IMR-90 (cell line): ENCODE data around the gene TMEM208. TPM values are rescaled to one million over a fixed set of nuclear protein-coding genes. Genes with fewer than 3 reads are reported as not detected.

ENCODE experiments used
- ATAC-seq: fragments of 200-7000 bp; cut with Tn5 transposase; 2 replicates; pipeline ENCODE4 v1.9.1; 2020; ENCODE audit warnings: low read depth, mild to moderate bottlenecking, moderate library complexity
- BruUV-seq: library from RNA; stranded (reverse); fragments of 400-500 nt; replicated peaks from 2 replicates; lab custom pipeline; 2021; lab: Mats Ljungman, UMichigan
- CTCF ChIA-PET: fragments of 300-600 bp; formaldehyde crosslinking; extraction: SDS; loops from one replicate; lab custom pipeline; 2021; ENCODE audit warnings: antibody characterized with exemption; lab: Yijun Ruan, JAX
- POLR2A ChIA-PET: fragments of 300-600 bp; sonication (Branson Sonifier 250); formaldehyde crosslinking; loops from one replicate; lab custom pipeline; 2022; ENCODE audit warnings: antibody characterized with exemption; ENCODE audit not compliant: unreplicated experiment; lab: Charles Lee
- DNase-seq: peaks from one replicate; pipeline ENCODE4 v3.0.0; 2013
- H2AFZ ChIP-seq: replicated peaks from 2 replicates; pipeline ENCODE3; 2013; ENCODE audit warnings: low read length, mild to moderate bottlenecking; ENCODE audit not compliant: poor library complexity
- H2AK5ac ChIP-seq: 2 replicates; pipeline ENCODE4 v1.6.1; 2013; ENCODE audit warnings: low read depth, low read length, inconsistent platforms
- H2AK9ac ChIP-seq: replicated peaks from 2 replicates; pipeline ENCODE3; 2013; ENCODE audit warnings: mild to moderate bottlenecking, low read depth, low read length, moderate library complexity; ENCODE audit not compliant: poor library complexity
- H2BK120ac ChIP-seq: 2 replicates; pipeline ENCODE4 v1.6.1; 2013; ENCODE audit warnings: low read depth, low read length, inconsistent platforms
- H2BK15ac ChIP-seq: 3 replicates; pipeline ENCODE4 v1.6.1; 2013; ENCODE audit warnings: low read depth, low read length, inconsistent platforms
- H2BK20ac ChIP-seq: 2 replicates; pipeline ENCODE4 v1.6.1; 2013; ENCODE audit warnings: low read depth, mild to moderate bottlenecking, inconsistent platforms, low read length, moderate library complexity
- H2BK5ac ChIP-seq: 2 replicates; pipeline ENCODE4 v1.6.1; 2013; ENCODE audit warnings: mild to moderate bottlenecking, low read depth, low read length, inconsistent platforms; ENCODE audit not compliant: poor library complexity, severe bottlenecking
- H3K14ac ChIP-seq: replicated peaks from 2 replicates; pipeline ENCODE4 v1.6.1; 2013; ENCODE audit warnings: low read depth, low read length, inconsistent platforms
- H3K18ac ChIP-seq: 2 replicates; pipeline ENCODE4 v1.6.1; 2013; ENCODE audit warnings: low read depth, low read length, control low read depth
- H3K23ac ChIP-seq: 2 replicates; pipeline ENCODE4 v1.6.1; 2013; ENCODE audit warnings: low read depth, low read length, inconsistent platforms
- H3K27ac ChIP-seq: 2 replicates; pipeline ENCODE4 v1.5.1; 2013; ENCODE audit warnings: mild to moderate bottlenecking, control low read depth, low read length; ENCODE audit not compliant: insufficient read depth
- H3K27me3 ChIP-seq: 2 replicates; pipeline ENCODE4 v1.6.1; 2013; ENCODE audit warnings: low read length; ENCODE audit not compliant: control insufficient read depth, insufficient read depth
- H3K36me3 ChIP-seq: 2 replicates; pipeline ENCODE4 v1.6.1; 2013; ENCODE audit warnings: low read length, mixed read lengths; ENCODE audit not compliant: control insufficient read depth, insufficient read depth
- H3K4ac ChIP-seq: 2 replicates; pipeline ENCODE4 v1.6.1; 2013; ENCODE audit warnings: low read depth, low read length, inconsistent platforms
- H3K4me1 ChIP-seq: 2 replicates; pipeline ENCODE4 v1.6.1; 2013; ENCODE audit warnings: low read length, mixed read lengths; ENCODE audit not compliant: control insufficient read depth, insufficient read depth
- H3K4me2 ChIP-seq: 2 replicates; pipeline ENCODE4 v1.6.1; 2013; ENCODE audit warnings: low read depth, mild to moderate bottlenecking, control low read depth, low read length, moderate library complexity
- H3K4me3 ChIP-seq: 2 replicates; pipeline ENCODE4 v1.5.1; 2013; ENCODE audit warnings: low read depth, mild to moderate bottlenecking, control low read depth, low read length, moderate library complexity; ENCODE audit not compliant: insufficient read depth
- H3K56ac ChIP-seq: 2 replicates; pipeline ENCODE4 v1.6.1; 2013; ENCODE audit warnings: low read length, inconsistent platforms; ENCODE audit not compliant: insufficient read depth; ENCODE audit errors: extremely low read depth
- H3K79me1 ChIP-seq, 2 experiments: 2 replicates each; pipeline ENCODE4 v1.6.1; 2013; ENCODE audit warnings: low read length in 2 of 2, inconsistent platforms in 1 of 2, low read depth in 1 of 2
- H3K9ac ChIP-seq: 2 replicates; pipeline ENCODE4 v1.6.1; 2013; ENCODE audit warnings: low read depth, low read length, control low read depth
- H3K9me1 ChIP-seq: 2 replicates; pipeline ENCODE4 v1.6.1; 2013; ENCODE audit warnings: low read length, inconsistent platforms; ENCODE audit not compliant: insufficient read depth
- H3K9me3 ChIP-seq: 2 replicates; pipeline ENCODE4 v1.6.1; 2013; ENCODE audit warnings: low read length; ENCODE audit not compliant: control insufficient read depth, insufficient read depth
- H4K20me1 ChIP-seq: 2 replicates; pipeline ENCODE4 v1.6.1; 2013; ENCODE audit warnings: low read length, inconsistent platforms; ENCODE audit not compliant: insufficient read depth
- H4K5ac ChIP-seq: 2 replicates; pipeline ENCODE4 v1.6.1; 2013; ENCODE audit warnings: mild to moderate bottlenecking, low read depth, low read length, control low read depth
- H4K8ac ChIP-seq, 2 experiments: 2 replicates each; pipeline ENCODE4 v1.6.1; 2013; ENCODE audit warnings: low read depth in 2 of 2, low read length in 2 of 2, control low read depth in 1 of 2, inconsistent platforms in 1 of 2
- H4K91ac ChIP-seq: 2 replicates; pipeline ENCODE4 v1.6.1; 2013; ENCODE audit warnings: low read depth, low read length, inconsistent platforms; ENCODE audit not compliant: insufficient read depth
- BHLHE40 ChIP-seq: fragments of 150-350 bp; IDR thresholded peaks from 2 replicates; pipeline ENCODE4 v1.6.1; 2016; ENCODE audit warnings: mild to moderate bottlenecking, low read depth, low read length
- CHD1 ChIP-seq: IDR thresholded peaks from 2 replicates; pipeline ENCODE4 v1.6.1; 2012; ENCODE audit warnings: low read depth, low read length, improper control_type of control experiment
- CTCF ChIP-seq: conservative IDR thresholded peaks from 2 replicates; pipeline ENCODE4 v1.5.1; 2012; ENCODE audit warnings: mild to moderate bottlenecking, low read depth, low read length, improper control_type of control experiment
- ELK1 ChIP-seq: fragments of 150-350 bp; IDR thresholded peaks from 2 replicates; pipeline ENCODE4 v1.6.1; 2016; ENCODE audit warnings: low read depth, mild to moderate bottlenecking, low read length, moderate library complexity, borderline replicate concordance
- MAFK ChIP-seq: IDR thresholded peaks from 2 replicates; pipeline ENCODE4 v1.6.1; 2012; ENCODE audit warnings: low read depth, low read length, improper control_type of control experiment
- MAZ ChIP-seq: IDR thresholded peaks from 2 replicates; pipeline ENCODE4 v1.6.1; 2012; ENCODE audit warnings: low read depth, mild to moderate bottlenecking, low read length, improper control_type of control experiment, moderate library complexity, borderline replicate concordance
- MXI1 ChIP-seq: IDR thresholded peaks from 2 replicates; pipeline ENCODE4 v1.6.1; 2012; ENCODE audit warnings: low read depth, mild to moderate bottlenecking, low read length, moderate library complexity, borderline replicate concordance
- NFE2L2 ChIP-seq: fragments of 150-350 bp; IDR thresholded peaks from 2 replicates; pipeline ENCODE4 v1.6.1; 2016; ENCODE audit warnings: low read depth, mild to moderate bottlenecking, low read length
- POLR2A ChIP-seq: IDR thresholded peaks from 2 replicates; pipeline ENCODE4 v1.6.1; 2012; ENCODE audit warnings: mild to moderate bottlenecking, low read depth, low read length
- RAD21 ChIP-seq: IDR thresholded peaks from 2 replicates; pipeline ENCODE4 v1.6.1; 2012; ENCODE audit warnings: low read length, improper control_type of control experiment
- RCOR1 ChIP-seq: IDR thresholded peaks from 2 replicates; pipeline ENCODE4 v1.6.1; 2012; ENCODE audit warnings: mild to moderate bottlenecking, low read length, improper control_type of control experiment; ENCODE audit not compliant: insufficient replicate concordance
- RFX5 ChIP-seq: IDR thresholded peaks from 2 replicates; pipeline ENCODE4 v1.8.0; 2012; ENCODE audit warnings: low read depth, mild to moderate bottlenecking, low read length, moderate library complexity
- SMC3 ChIP-seq: fragments of 150-350 bp; IDR thresholded peaks from 2 replicates; pipeline ENCODE4 v1.6.1; 2016; ENCODE audit warnings: low read depth, mild to moderate bottlenecking, antibody characterized with exemption, low read length, moderate library complexity
- WGBS, 2 experiments: methylation state at CpG; one replicate each; pipeline versions ENCODE4 v1.1.5 to v1.1.7; 2013; ENCODE audit warnings: missing lambda C conversion rate in 2 of 2; ENCODE audit not compliant: insufficient read length in 1 of 2; ENCODE audit errors: extremely low coverage in 2 of 2; 5-methylcytosine and 5-hydroxymethylcytosine counted together
- dilution Hi-C: fragments of 300-500 bp; cut with HindIII; formaldehyde crosslinking; loops from one replicate; pipeline ENCODE4 v1.14.3; 2018; ENCODE audit warnings: low sequenced_read_pairs; ENCODE audit not compliant: unreplicated experiment
- in situ Hi-C: fragments of 300-500 bp; cut with MboI; formaldehyde crosslinking; loops from 3 replicates; pipeline ENCODE4 v1.14.3; 2019; ENCODE audit warnings: low sequenced_read_pairs, inconsistent platforms, mixed read lengths
- intact Hi-C: fragments of 100-400 bp; cut with micrococcal nuclease; formaldehyde crosslinking; loops from 2 replicates; pipeline ENCODE4 v1.10.0; 2022
- polyA plus RNA-seq, 3 experiments: library from polyadenylated mRNA; depleted of rRNA; stranded (reverse); fragments of >200 nt; gene quantifications; 2 replicates each; pipeline ENCODE4 v1.2.3, GENCODE V29; 2012; ENCODE audit warnings: low replicate concordance in 1 of 3
- total RNA-seq: library from RNA; depleted of rRNA; stranded (reverse); fragments of >200 nt; gene quantifications from 2 replicates; pipeline ENCODE4 v1.2.3, GENCODE V29; 2012

TMEM208 gene
- total and polyA plus RNA-seq, 2 of the 4 experiments (the other 2 are of a cell fraction), result 65.6 to 66.5 TPM

- CTCF ChIA-PET, result interaction anchor here (1.1 kb wide), 1 partner anchor 73 kb away, joined by 4 read pairs; no protein-coding TSS in a partner anchor
These were observed 38.9 kb downstream of the TMEM208 start for GRCh38 chr16:67265834-67266233.

More at GRCh38 chr16:67265834-67266233, 38.9 kb downstream of the TMEM208 start:
- no peak overlapping the region for H3K9ac ChIP-seq
- no peak overlapping the region for H4K5ac ChIP-seq
- no peak overlapping the region for H3K23ac ChIP-seq
- intact Hi-C loops (no loop called here), in situ Hi-C loops (no loop called here), dilution Hi-C loops (no loop called here)
- H3K4me2 ChIP-seq, result no peak overlapping the region
- 0 out of 2 replicates have a peak overlapping the region, but pooled peaks have one; percentile 20 for H2AK5ac ChIP-seq
- no peak overlapping the region for H3K56ac ChIP-seq
- H3K36me3 ChIP-seq, result peaks cover under 1% of the 10 kb centered on the region; the same call in 1 of the 2 replicates
- no peak for ATAC-seq
- no peaks in the 10 kb centered on the region for H3K9me3 ChIP-seq
- BruUV-seq, result no TSS peak
- H2AFZ ChIP-seq, result no peak overlapping the region
- peak overlapping the region; percentile 49; the same call in 1 of the 3 replicates for H2BK15ac ChIP-seq
- H3K4ac ChIP-seq, result peak overlapping the region; percentile 7; the same call in 1 of the 2 replicates
- no peaks in the 10 kb centered on the region for H4K20me1 ChIP-seq
- H2BK5ac ChIP-seq, result no peak overlapping the region
- POLR2A ChIA-PET, result no interaction called here
- H2BK20ac ChIP-seq, result no peak overlapping the region
- H4K91ac ChIP-seq, result no peak overlapping the region; the same call in 1 of the 2 replicates
- H3K27me3 ChIP-seq, result no peaks in the 10 kb centered on the region
- no peak overlapping the region for H3K18ac ChIP-seq
- H3K14ac ChIP-seq, result no peak overlapping the region
- no peak overlapping the region for H3K4me3 ChIP-seq
- 0 out of 2 replicates have a peak overlapping the region, but pooled peaks have one; percentile 19 for H2BK120ac ChIP-seq
- H3K9me1 ChIP-seq, result peaks cover 10% of the 10 kb centered on the region; the same call in 1 of the 2 replicates
- WGBS, 2 experiments, result 67% methylated on average over 1 of the region's 8 CpGs; no CpG with 5 or more reads in 1 of the 2 experiments
- H3K27ac ChIP-seq, result no peak overlapping the region
- no peak overlapping the region for H2AK9ac ChIP-seq
- peaks cover 8% of the 10 kb centered on the region for H3K4me1 ChIP-seq
- TF ChIP-seq RAD21 (no peak), CHD1 (no peak), MXI1 (no peak), RFX5 (no peak), RCOR1 (no peak), ELK1 (no peak), NFE2L2 (no peak), POLR2A (no peak), MAFK (no peak), CTCF (no peak), BHLHE40 (no peak), SMC3 (no peak), MAZ (no peak)
- H4K8ac ChIP-seq, result no peak overlapping the region
- no peak for DNase-seq
- no peaks in the 10 kb centered on the region; a peak in 1 of 4 replicates for H3K79me1 ChIP-seq
